SU-DHL-6 (cell line): ENCODE data around the gene ARHGAP44.

Source experiments
- EZH2phosphoT487 ChIP-seq: fragments of 200-600 bp; sonication (generic), shearing (Covaris generic); conservative IDR thresholded peaks from 2 replicates; pipeline ENCODE4 v1.6.1; 2018; ENCODE audit warnings: mild to moderate bottlenecking, antibody characterized with exemption, low read length, moderate library complexity, mixed read lengths
- TF ChIP-seq, protein P1 (sequence below): fragments of 200-600 bp; sonication (generic); IDR thresholded peaks from one replicate; pipeline ENCODE4 v1.5.1; 2017; ENCODE audit warnings: antibody characterized with exemption, mild to moderate bottlenecking, low read length, moderate library complexity; ENCODE audit not compliant: insufficient read depth, poor library complexity, severe bottlenecking

GRCh38 chr17:12998874-12999273, 209.6 kb downstream of the ARHGAP44 start:
- TF ChIP-seq, protein P1, sequence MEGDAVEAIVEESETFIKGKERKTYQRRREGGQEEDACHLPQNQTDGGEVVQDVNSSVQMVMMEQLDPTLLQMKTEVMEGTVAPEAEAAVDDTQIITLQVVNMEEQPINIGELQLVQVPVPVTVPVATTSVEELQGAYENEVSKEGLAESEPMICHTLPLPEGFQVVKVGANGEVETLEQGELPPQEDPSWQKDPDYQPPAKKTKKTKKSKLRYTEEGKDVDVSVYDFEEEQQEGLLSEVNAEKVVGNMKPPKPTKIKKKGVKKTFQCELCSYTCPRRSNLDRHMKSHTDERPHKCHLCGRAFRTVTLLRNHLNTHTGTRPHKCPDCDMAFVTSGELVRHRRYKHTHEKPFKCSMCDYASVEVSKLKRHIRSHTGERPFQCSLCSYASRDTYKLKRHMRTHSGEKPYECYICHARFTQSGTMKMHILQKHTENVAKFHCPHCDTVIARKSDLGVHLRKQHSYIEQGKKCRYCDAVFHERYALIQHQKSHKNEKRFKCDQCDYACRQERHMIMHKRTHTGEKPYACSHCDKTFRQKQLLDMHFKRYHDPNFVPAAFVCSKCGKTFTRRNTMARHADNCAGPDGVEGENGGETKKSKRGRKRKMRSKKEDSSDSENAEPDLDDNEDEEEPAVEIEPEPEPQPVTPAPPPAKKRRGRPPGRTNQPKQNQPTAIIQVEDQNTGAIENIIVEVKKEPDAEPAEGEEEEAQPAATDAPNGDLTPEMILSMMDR: no peak
- TF ChIP-seq EZH2phosphoT487: no peak
